ENCODE measurements around the gene CAMTA1.

CAMTA1 gene

DNA sequence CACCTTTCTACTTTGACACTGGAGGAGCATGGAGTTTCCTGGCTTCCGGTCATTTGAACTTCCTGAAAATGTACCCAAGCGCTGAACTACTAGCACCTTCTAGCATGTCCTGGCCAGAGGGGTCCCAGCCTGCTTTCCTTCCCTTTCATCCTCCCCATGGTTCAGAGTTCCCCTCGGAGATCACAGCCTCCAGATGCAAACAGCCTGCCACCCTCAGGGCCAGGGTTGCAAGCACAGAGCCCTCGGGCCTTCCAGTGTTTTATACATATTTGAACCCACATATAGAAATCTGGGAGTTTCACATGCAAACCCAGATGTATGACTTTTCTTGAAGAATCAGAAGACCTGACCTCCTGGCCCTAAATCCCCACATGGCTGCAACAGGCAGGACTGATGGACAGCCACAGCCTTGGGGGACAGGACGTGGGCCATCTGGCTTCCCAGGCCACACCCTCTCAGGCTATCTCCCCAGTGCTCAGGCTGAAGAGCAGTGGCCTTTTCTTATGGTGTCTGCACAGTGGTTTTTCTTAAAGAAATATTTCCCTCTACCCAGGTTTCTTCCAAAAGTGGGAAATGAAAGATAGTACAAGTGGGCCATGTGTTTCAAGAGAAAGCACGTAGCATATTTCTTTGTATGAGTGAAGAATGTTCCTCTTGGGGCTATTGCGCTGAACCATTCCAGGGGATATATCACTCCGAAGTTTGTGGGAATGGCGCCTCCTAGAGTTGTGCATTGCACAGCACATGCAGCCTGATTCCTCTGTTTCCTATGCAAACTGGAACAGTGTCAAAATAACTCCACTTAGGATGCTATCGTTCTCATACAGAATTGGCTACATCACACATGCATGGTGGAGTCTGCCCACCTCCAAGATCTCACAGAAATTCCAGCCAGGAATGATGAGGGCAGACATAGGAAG lies 753.9 kb downstream of the CAMTA1 start:
- no peak for TF ChIP-seq CTCF (IDR thresholded peaks at IDR 0.05; ENCODE audit: low read depth, low read length)
- no peak overlapping the region for H3K4me3 ChIP-seq (ENCODE audit: low read depth, low read length)

DNA sequence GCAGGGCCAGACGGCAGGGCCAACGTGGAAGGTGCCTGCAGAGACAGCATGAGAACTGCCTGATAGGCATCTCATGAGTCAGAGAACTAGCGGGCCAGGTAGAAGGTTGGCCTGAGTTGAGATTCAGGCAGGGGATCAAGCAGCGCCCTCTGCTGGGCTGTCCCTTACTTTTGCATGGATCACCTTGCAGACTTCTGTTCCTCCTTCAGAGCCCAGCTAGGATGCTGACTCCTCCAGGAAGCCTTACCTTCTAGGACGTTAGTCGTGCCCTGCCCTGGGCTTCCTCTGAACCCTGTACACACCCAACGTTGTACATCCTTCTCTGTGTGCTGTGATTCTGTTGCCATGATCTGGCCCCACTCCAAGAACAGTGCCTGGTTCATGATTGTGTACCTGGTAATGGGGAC lies 754.5 kb downstream of the CAMTA1 start:
- peak; percentile 25; the same call in 1 of the 2 replicates for TF ChIP-seq CTCF (IDR thresholded peaks at IDR 0.05; ENCODE audit: low read depth, low read length)
- no peak overlapping the region for H3K4me3 ChIP-seq (ENCODE audit: low read depth, low read length)

DNA sequence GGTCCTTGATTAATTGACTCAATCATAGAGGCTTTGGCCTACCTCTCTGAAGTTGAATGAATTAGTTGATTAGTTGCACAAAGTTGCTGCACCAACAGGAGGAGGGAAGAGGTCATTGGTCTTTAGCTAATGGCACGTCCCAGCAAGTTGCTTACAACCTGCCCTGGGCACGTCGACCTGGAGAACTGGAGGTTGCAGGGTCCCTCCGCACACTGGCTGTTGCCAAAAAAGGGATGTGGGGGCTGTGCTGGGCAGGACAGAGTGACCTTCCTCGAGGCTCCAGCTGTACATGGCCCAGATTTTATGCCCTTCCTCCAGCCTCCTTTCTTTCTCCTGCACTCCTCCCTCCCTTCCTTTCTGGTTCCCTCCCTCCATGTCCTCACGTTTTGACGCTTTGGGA lies 755.6 kb downstream of the CAMTA1 start:
- H3K4me3 ChIP-seq (ENCODE audit: low read depth, low read length): no peak overlapping the region
- no peak for TF ChIP-seq CTCF (IDR thresholded peaks at IDR 0.05; ENCODE audit: low read depth, low read length)

GRCh38 chr1:7541629-7542028 lies 756.4 kb downstream of the CAMTA1 start:
- no peak for TF ChIP-seq CTCF (IDR thresholded peaks at IDR 0.05; ENCODE audit: low read depth, low read length)
- H3K4me3 ChIP-seq (ENCODE audit: low read depth, low read length): no peak overlapping the region

- H3K4me3 ChIP-seq (ENCODE audit: low read depth, low read length): no peak overlapping the region
- TF ChIP-seq CTCF (IDR thresholded peaks at IDR 0.05; ENCODE audit: low read depth, low read length): no peak
Measured at GRCh38 chr1:7543718-7544090, 758.5 kb downstream of the CAMTA1 start.

DNA sequence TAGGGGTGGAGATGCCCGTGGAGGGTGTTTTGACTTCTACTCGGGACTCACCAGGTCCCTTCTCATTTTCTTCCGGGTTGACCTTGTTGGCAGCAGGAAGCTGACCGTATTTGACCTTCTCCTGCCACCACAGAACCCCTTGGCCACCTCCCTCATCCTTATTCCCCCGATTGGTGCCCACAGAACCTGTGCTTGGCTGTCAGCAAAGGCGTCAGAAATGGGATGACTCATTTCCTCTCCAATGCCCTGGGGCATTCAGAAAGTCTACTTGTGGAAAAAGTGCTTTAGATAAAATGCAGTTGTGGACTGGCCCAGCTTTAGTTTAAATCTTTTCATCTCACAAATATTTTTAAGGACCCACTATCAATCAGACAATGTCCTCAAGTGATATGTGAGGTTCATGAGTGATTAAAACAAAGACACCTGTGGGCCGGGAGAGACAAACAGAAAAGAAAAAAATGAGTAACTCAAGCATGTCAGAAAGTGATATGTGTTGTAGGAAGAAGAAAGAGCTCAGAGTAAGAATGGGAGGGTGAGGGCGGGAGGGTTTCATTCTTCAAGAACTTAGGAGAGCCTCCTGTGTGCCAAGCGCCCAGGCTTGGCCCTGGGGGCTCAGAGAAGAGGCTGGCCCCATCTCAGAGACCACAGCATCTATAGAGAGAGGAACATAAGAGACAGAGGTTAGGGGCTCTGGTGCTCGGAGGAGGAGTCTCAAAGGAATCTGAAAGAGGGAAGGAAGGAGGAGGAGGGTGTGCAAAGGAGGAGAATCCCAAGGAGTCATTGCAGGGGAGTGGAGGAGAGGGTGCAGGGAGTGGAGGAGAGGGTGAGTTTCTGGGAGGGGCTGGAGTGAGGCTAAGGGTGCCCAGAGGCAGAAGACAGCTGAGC lies 764.3 kb downstream of the CAMTA1 start:
- no peak overlapping the region for H3K4me3 ChIP-seq (ENCODE audit: low read depth, low read length)
- TF ChIP-seq CTCF (IDR thresholded peaks at IDR 0.05; ENCODE audit: low read depth, low read length): no peak

Data from WI38 (cell line).